Measurements from ENCODE around the gene OTOG.

OTOG gene

GRCh38 chr11:17535488-17535887 lies 11.6 kb upstream of the OTOG start:
- DNase-seq (ENCODE audit: insufficient read length, low spot score) (no peak), FAIRE-seq (no peak)

- FAIRE-seq, result no peak
- no peak for DNase-seq (ENCODE audit: insufficient read length, low spot score)
These were observed 9.8 kb upstream of the OTOG start for GRCh38 chr11:17537261-17537660.

GRCh38 chr11:17538054-17538453 lies 9.0 kb upstream of the OTOG start:
- DNase-seq (ENCODE audit: insufficient read length, low spot score), result no peak
- no peak for FAIRE-seq

GRCh38 chr11:17538731-17539130 lies 8.3 kb upstream of the OTOG start:
- DNase-seq (ENCODE audit: insufficient read length, low spot score), result no peak
- FAIRE-seq, result no peak

GRCh38 chr11:17540807-17541206 lies 6.3 kb upstream of the OTOG start:
- FAIRE-seq, result no peak
- DNase-seq (ENCODE audit: insufficient read length, low spot score), result no peak

- no peak for FAIRE-seq
- DNase-seq (ENCODE audit: insufficient read length, low spot score), result no peak
These were observed 5.7 kb upstream of the OTOG start for GRCh38 chr11:17541330-17541885.

GRCh38 chr11:17542249-17542648 lies 4.8 kb upstream of the OTOG start:
- DNase-seq (ENCODE audit: insufficient read length, low spot score), result no peak
- no peak for FAIRE-seq

- no peak for FAIRE-seq
These were observed 4.0 kb upstream of the OTOG start for GRCh38 chr11:17543041-17543440.

GRCh38 chr11:17543574-17544180 lies 3.4 kb upstream of the OTOG start:
- no peak for DNase-seq (ENCODE audit: insufficient read length, low spot score)
- no peak for FAIRE-seq

More at GRCh38 chr11:17543041-17543440, 4.0 kb upstream of the OTOG start:
- DNase-seq (ENCODE audit: insufficient read length, low spot score), result no peak

- DNase-seq (ENCODE audit: insufficient read length, low spot score) (no peak), FAIRE-seq (no peak)
These were observed 2.9 kb upstream of the OTOG start, which contains the start of gene USH1C for GRCh38 chr11:17544181-17544622. Gene USH1C (minus strand): TSS chr11:17544416. CDS start chr11:17544307, 109 bp downstream.

GRCh38 chr11:17546240-17546639 lies 819 bp upstream of the OTOG start:
- FAIRE-seq, result no peak
- no peak for DNase-seq (ENCODE audit: insufficient read length, low spot score)

GRCh38 chr11:17547932-17548331 lies 873 bp downstream of the OTOG start:
- DNase-seq (ENCODE audit: insufficient read length, low spot score) (no peak), FAIRE-seq (no peak)

GRCh38 chr11:17548444-17548843 lies 1.4 kb downstream of the OTOG start:
- no peak for DNase-seq (ENCODE audit: insufficient read length, low spot score)
- FAIRE-seq, result no peak

GRCh38 chr11:17550450-17551346 lies 3.6 kb downstream of the OTOG start:
- FAIRE-seq, result no peak

GRCh38 chr11:17551347-17552040 lies 4.4 kb downstream of the OTOG start:
- FAIRE-seq (no peak), DNase-seq (ENCODE audit: insufficient read length, low spot score) (no peak)

More at GRCh38 chr11:17550450-17551346, 3.6 kb downstream of the OTOG start:
- no peak for DNase-seq (ENCODE audit: insufficient read length, low spot score)

GRCh38 chr11:17552041-17552355 lies 4.9 kb downstream of the OTOG start:
- DNase-seq (ENCODE audit: insufficient read length, low spot score), result no peak
- FAIRE-seq, result no peak

- FAIRE-seq (no peak), DNase-seq (ENCODE audit: insufficient read length, low spot score) (no peak)
These were observed 5.6 kb downstream of the OTOG start for GRCh38 chr11:17552392-17553248.

GRCh38 chr11:17553249-17553546 lies 6.1 kb downstream of the OTOG start:
- no peak for FAIRE-seq
- no peak for DNase-seq (ENCODE audit: insufficient read length, low spot score)

GRCh38 chr11:17554487-17554886 lies 7.4 kb downstream of the OTOG start:
- DNase-seq (ENCODE audit: insufficient read length, low spot score) (no peak), FAIRE-seq (no peak)

- no peak for FAIRE-seq
- no peak for DNase-seq (ENCODE audit: insufficient read length, low spot score)
These were observed 9.9 kb downstream of the OTOG start for GRCh38 chr11:17556999-17557398.
